HEK293 (cell line): ENCODE measurements around the gene COL6A6.
A peak's percentile ranks its signal among the peaks of the same experiment; 100 is the strongest.

Source experiments
- CTCF ChIA-PET: fragments of 350-600 bp; formaldehyde crosslinking; extraction: SDS; loops from one replicate; lab custom pipeline; 2021; ENCODE audit warnings: antibody characterized with exemption; lab: Yijun Ruan, JAX
- POLR2A ChIA-PET: fragments of 300-600 bp; formaldehyde crosslinking; extraction: SDS; loops from one replicate; lab custom pipeline; 2020; ENCODE audit warnings: antibody characterized with exemption, inconsistent platforms; lab: Yijun Ruan, JAX
- H3K27ac ChIP-seq: fragments of 200-500 bp; sonication (Bioruptor generic); 2 replicates; pipeline ENCODE4 v1.5.1; 2014; ENCODE audit warnings: low read depth, low read length, control low read depth, inconsistent platforms; ENCODE audit errors: extremely low read depth
- H3K36me3 ChIP-seq, 2 experiments: fragments of 200-500 bp in 1 of 2; sonication (Bioruptor generic) in 1 of 2; 1 replicate in 1 of 2; 2 replicates in 1 of 2; pipeline ENCODE4 v1.5.1; 2014 to 2017; ENCODE audit warnings: inconsistent platforms in 2 of 2, low read length in 2 of 2; ENCODE audit not compliant: control insufficient read depth in 2 of 2, insufficient read depth in 1 of 2
- H3K4me1 ChIP-seq: fragments of 200-500 bp; sonication (Bioruptor generic); 2 replicates; pipeline ENCODE4 v1.5.1; 2014; ENCODE audit warnings: mild to moderate bottlenecking, low read length, inconsistent platforms; ENCODE audit not compliant: control insufficient read depth, insufficient read depth
- H3K4me3 ChIP-seq: 2 replicates; pipeline ENCODE4 v1.5.1; 2011; ENCODE audit warnings: low read depth, mild to moderate bottlenecking, control low read depth, low read length, moderate library complexity
- H3K9me3 ChIP-seq: fragments of 200-500 bp; sonication (Bioruptor generic); 2 replicates; pipeline ENCODE4 v1.5.1; 2014; ENCODE audit warnings: low read depth, low read length, inconsistent platforms; ENCODE audit not compliant: control insufficient read depth, insufficient read depth
- KLF10 ChIP-seq: fragments of 450-650 bp; IDR thresholded peaks from 2 replicates; pipeline ENCODE4 v1.5.1; 2018; ENCODE audit warnings: missing biosample characterization, mild to moderate bottlenecking, missing genetic modification characterization
- KLF16 ChIP-seq: fragments of 450-650 bp; formaldehyde crosslinking; IDR thresholded peaks from 2 replicates; pipeline ENCODE4 v1.5.1; 2017; ENCODE audit warnings: missing biosample characterization, missing genetic modification characterization
- KLF8 ChIP-seq: fragments of 450-650 bp; formaldehyde crosslinking; IDR thresholded peaks from 2 replicates; pipeline ENCODE4 v1.5.1; 2016; ENCODE audit warnings: missing biosample characterization, missing genetic modification characterization
- OVOL3 ChIP-seq: fragments of 450-650 bp; formaldehyde crosslinking; IDR thresholded peaks from 2 replicates; pipeline ENCODE4 v1.5.1; 2016; ENCODE audit warnings: missing biosample characterization, missing genetic modification characterization
- RBAK ChIP-seq: fragments of 450-650 bp; formaldehyde crosslinking; IDR thresholded peaks from 2 replicates; pipeline ENCODE4 v1.5.1; 2016; ENCODE audit warnings: missing biosample characterization, missing genetic modification characterization
- SCRT1 ChIP-seq: fragments of 450-650 bp; formaldehyde crosslinking; IDR thresholded peaks from 2 replicates; pipeline ENCODE4 v1.5.1; 2016; ENCODE audit warnings: missing biosample characterization, missing genetic modification characterization, borderline replicate concordance
- TRIM28 ChIP-seq: IDR thresholded peaks from 2 replicates; pipeline ENCODE4 v1.6.1; 2011; ENCODE audit warnings: low read length, control low read depth, borderline replicate concordance
- WT1 ChIP-seq: fragments of 450-650 bp; formaldehyde crosslinking; IDR thresholded peaks from 2 replicates; pipeline ENCODE4 v1.5.1; 2016; ENCODE audit warnings: missing biosample characterization, missing genetic modification characterization
- ZBTB8A ChIP-seq: fragments of 450-650 bp; formaldehyde crosslinking; IDR thresholded peaks from 2 replicates; pipeline ENCODE4 v1.5.1; 2016; ENCODE audit warnings: missing biosample characterization, missing genetic modification characterization
- ZFHX2 ChIP-seq: fragments of 450-650 bp; formaldehyde crosslinking; conservative IDR thresholded peaks from 2 replicates; pipeline ENCODE4 v1.5.1; 2016; ENCODE audit warnings: missing biosample characterization, missing genetic modification characterization
- ZNF140 ChIP-seq: fragments of 450-650 bp; formaldehyde crosslinking; IDR thresholded peaks from 2 replicates; pipeline ENCODE4 v1.5.1; 2016; ENCODE audit warnings: missing biosample characterization, missing genetic modification characterization
- ZNF16 ChIP-seq: fragments of 450-650 bp; formaldehyde crosslinking; IDR thresholded peaks from 2 replicates; pipeline ENCODE4 v1.5.1; 2016; ENCODE audit warnings: low read depth, missing biosample characterization, missing genetic modification characterization
- ZNF18 ChIP-seq: fragments of 450-650 bp; formaldehyde crosslinking; IDR thresholded peaks from 2 replicates; pipeline ENCODE4 v1.5.1; 2016; ENCODE audit warnings: missing biosample characterization, missing genetic modification characterization
- ZNF19 ChIP-seq: fragments of 450-650 bp; formaldehyde crosslinking; IDR thresholded peaks from 2 replicates; pipeline ENCODE4; 2016; ENCODE audit warnings: missing biosample characterization, missing genetic modification characterization, low read depth
- ZNF23 ChIP-seq: fragments of 450-650 bp; formaldehyde crosslinking; IDR thresholded peaks from 2 replicates; pipeline ENCODE4 v1.5.1; 2016; ENCODE audit warnings: missing biosample characterization, missing genetic modification characterization, borderline replicate concordance
- ZNF266 ChIP-seq: fragments of 450-650 bp; formaldehyde crosslinking; IDR thresholded peaks from 2 replicates; pipeline ENCODE4 v1.5.1; 2016; ENCODE audit warnings: missing biosample characterization, missing genetic modification characterization, low read depth
- ZNF350 ChIP-seq: fragments of 450-650 bp; formaldehyde crosslinking; IDR thresholded peaks from 2 replicates; pipeline ENCODE4 v1.5.0; 2017; ENCODE audit warnings: missing biosample characterization, mild to moderate bottlenecking, missing genetic modification characterization
- ZNF48 ChIP-seq: fragments of 450-650 bp; formaldehyde crosslinking; IDR thresholded peaks from 2 replicates; pipeline ENCODE4 v1.5.1; 2016; ENCODE audit warnings: missing biosample characterization, missing genetic modification characterization
- ZNF600 ChIP-seq: fragments of 450-650 bp; formaldehyde crosslinking; IDR thresholded peaks from 2 replicates; pipeline ENCODE4 v1.5.1; 2016; ENCODE audit warnings: missing biosample characterization, missing genetic modification characterization
- ZNF670 ChIP-seq: fragments of 450-650 bp; formaldehyde crosslinking; IDR thresholded peaks from 2 replicates; pipeline ENCODE4 v1.5.1; 2016; ENCODE audit warnings: missing biosample characterization, missing genetic modification characterization, low read depth
- ZNF830 ChIP-seq: fragments of 450-650 bp; IDR thresholded peaks from 2 replicates; pipeline ENCODE4 v1.5.0; 2018; ENCODE audit warnings: missing biosample characterization, missing genetic modification characterization, low read depth, mild to moderate bottlenecking, moderate library complexity
- TF ChIP-seq, protein P1 (sequence below): fragments of 450-650 bp; formaldehyde crosslinking; IDR thresholded peaks from 2 replicates; pipeline ENCODE4; 2016; ENCODE audit warnings: missing biosample characterization, missing genetic modification characterization
- TF ChIP-seq, protein P2 (sequence below): fragments of 450-650 bp; formaldehyde crosslinking; IDR thresholded peaks from 2 replicates; pipeline ENCODE4 v1.5.1; 2016; ENCODE audit warnings: missing biosample characterization, missing genetic modification characterization

Gene COL6A6

DNA sequence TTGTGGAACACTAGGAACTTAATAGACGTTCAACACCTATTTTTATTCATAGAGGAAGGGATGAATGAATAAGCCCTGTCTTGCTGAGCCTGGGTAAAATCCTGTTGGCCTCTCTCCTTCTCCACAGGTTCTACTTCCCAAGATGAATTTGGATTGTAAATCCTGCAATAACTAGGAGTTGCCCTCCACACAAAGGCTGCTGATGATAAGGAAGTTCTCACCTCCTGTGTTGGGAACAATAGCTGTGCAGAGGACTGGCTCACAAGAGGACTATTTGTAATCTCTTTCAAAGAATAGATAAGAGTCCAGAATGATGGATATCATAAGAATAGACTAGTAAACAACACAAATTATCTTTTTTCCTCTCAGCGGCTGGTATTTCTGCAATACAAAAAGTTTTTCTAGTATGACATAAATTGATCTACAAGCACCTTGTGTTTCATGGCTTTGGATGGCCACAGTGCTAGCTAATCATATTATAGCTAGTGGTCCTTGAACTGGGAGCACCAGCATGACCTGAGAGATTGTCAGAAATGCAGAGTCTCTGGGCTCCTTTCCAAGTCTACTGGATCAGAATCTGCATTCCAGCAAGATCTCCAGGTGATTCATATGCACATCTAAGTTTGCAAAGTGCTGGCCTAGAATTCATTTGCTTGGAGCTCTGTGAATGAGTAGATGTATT lies 28.1 kb upstream of the COL6A6 start:
- Histone ChIP-seq H3K36me3 (no peaks in the 10 kb centered on the region), H3K4me1 (no peaks in the 10 kb centered on the region), H3K9me3 (no peaks in the 10 kb centered on the region), H3K4me3 (no peak overlapping the region), H3K27ac (no peak overlapping the region)
- ChIA-PET POLR2A (no interaction called here), CTCF (interaction anchor here (0.6 kb wide), 1 partner anchor 412 kb away, joined by 3 read pairs; no protein-coding TSS in a partner anchor)
- TF ChIP-seq ZNF830 (tag by site-specific recombination) = no peak
- TF ChIP-seq ZNF350 (tag by site-specific recombination) = no peak
- no peak for TF ChIP-seq KLF16 (tag by site-specific recombination)
- no peak for TF ChIP-seq KLF10 (tag by site-specific recombination)
- no peak for TF ChIP-seq ZNF19
- TF ChIP-seq, protein P1, sequence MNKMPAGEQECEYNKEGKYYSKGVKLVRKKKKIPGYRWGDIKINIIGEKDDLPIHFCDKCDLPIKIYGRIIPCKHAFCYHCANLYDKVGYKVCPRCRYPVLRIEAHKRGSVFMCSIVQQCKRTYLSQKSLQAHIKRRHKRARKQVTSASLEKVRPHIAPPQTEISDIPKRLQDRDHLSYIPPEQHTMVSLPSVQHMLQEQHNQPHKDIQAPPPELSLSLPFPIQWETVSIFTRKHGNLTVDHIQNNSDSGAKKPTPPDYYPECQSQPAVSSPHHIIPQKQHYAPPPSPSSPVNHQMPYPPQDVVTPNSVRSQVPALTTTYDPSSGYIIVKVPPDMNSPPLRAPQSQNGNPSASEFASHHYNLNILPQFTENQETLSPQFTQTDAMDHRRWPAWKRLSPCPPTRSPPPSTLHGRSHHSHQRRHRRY (tag by site-specific recombination) = no peak
- no peak for TF ChIP-seq SCRT1
- TF ChIP-seq RBAK (tag by site-specific recombination) = no peak
- no peak for TF ChIP-seq ZNF23 (tag by site-specific recombination)

DNA sequence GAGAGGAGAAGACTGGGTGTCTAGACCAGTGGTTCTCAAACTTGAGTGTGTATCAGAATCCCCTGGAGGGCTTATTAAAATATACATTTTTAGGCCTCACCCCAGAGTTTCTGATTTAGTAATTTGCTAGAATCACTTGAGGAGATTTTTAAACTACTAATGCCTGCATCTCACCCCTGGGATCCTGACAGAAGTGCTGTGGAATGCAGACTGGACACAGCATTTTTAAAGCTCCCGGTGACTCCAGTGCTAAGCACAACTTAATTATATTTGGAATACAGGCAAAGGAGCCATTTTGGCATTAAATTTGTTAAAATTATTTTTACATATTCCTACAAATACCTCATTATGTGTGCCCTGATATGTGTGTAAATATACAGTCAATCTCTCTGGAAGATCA lies 26.7 kb upstream of the COL6A6 start:
- TF ChIP-seq ZNF16 (tag by site-specific recombination) (no peak), ZNF140 (tag by site-specific recombination) (no peak), ZNF670 (tag by site-specific recombination) (no peak), ZNF266 (tag by site-specific recombination) (no peak), OVOL3 (tag by site-specific recombination) (no peak), KLF8 (tag by site-specific recombination) (no peak), WT1 (tag by site-specific recombination) (no peak), TRIM28 (no peak), ZNF18 (tag by site-specific recombination) (no peak), ZNF48 (no peak), ZNF600 (tag by site-specific recombination) (no peak), ZBTB8A (no peak)
- Histone ChIP-seq H3K9me3 (no peaks in the 10 kb centered on the region), H3K36me3 (no peaks in the 10 kb centered on the region), H3K27ac (no peak overlapping the region), H3K4me3 (no peak overlapping the region), H3K4me1 (no peaks in the 10 kb centered on the region)
- CTCF ChIA-PET = no interaction called here
- POLR2A ChIA-PET = no interaction called here

DNA sequence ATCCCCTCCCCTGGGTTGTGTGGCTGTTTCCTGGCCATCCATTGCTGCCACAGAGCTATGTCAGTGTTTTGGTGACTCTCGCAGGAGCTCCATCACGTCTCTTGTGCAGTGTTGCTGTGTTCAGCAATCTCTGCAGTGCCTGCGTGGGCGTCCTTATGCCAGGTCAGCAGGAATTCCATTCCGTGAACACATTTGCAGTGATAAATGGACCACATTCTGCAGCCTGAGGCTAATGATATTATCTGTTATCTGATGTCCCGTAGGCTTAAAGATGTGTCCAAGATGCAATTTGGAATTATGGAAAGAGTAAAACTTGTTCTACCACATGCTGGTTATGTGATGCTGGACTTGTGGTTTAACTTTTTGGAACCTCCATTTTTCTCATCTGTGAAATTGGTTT lies 25.5 kb upstream of the COL6A6 start:
- Histone ChIP-seq H3K4me3 (no peak overlapping the region), H3K27ac (no peak overlapping the region), H3K9me3 (no peaks in the 10 kb centered on the region), H3K4me1 (no peaks in the 10 kb centered on the region)
- POLR2A ChIA-PET = no interaction called here
- CTCF ChIA-PET = no interaction called here
- 0 out of 2 replicates have a peak, but pooled peaks have one; percentile 30 for TF ChIP-seq ZFHX2 (tag by site-specific recombination)
- TF ChIP-seq, protein P2, sequence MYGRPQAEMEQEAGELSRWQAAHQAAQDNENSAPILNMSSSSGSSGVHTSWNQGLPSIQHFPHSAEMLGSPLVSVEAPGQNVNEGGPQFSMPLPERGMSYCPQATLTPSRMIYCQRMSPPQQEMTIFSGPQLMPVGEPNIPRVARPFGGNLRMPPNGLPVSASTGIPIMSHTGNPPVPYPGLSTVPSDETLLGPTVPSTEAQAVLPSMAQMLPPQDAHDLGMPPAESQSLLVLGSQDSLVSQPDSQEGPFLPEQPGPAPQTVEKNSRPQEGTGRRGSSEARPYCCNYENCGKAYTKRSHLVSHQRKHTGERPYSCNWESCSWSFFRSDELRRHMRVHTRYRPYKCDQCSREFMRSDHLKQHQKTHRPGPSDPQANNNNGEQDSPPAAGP (tag by site-specific recombination) = no peak
- TF ChIP-seq, all 188 proteins: peak for 1
- no peaks in the 10 kb centered on the region for H3K36me3 ChIP-seq
